Measurements from ENCODE around the gene IFRD2. TPM values are rescaled to one million over a fixed set of nuclear protein-coding genes. Genes with fewer than 3 reads are reported as not detected.

The IFRD2 gene
- total and polyA plus RNA-seq, 9 of the 15 experiments (the other 6 are each of a cell fraction or from before 2014, with no cell fraction given): 30.5 to 115 (median 52.8) TPM

- intact Hi-C loops (cut with micrococcal nuclease) (no loop called here), in situ Hi-C loops (cut with MboI) (no loop called here)
- peak overlapping the region in 1 of 2 experiments; percentile 98; a peak in 2 of 4 replicates for H3K9ac ChIP-seq (ENCODE audit: insufficient read depth in 1 of 2, low read depth in 2 of 2, low read length in 2 of 2)
- no peak overlapping the region for H3K4me3 ChIP-seq
- peaks cover 23% of the 10 kb centered on the region; the same call in 2 of the 3 replicates for H3K36me3 ChIP-seq (ENCODE audit: control insufficient read depth, insufficient read depth, low read length)
- TF ChIP-seq RBM25 (IDR thresholded peaks at IDR 0.05; ENCODE audit: low read depth, low read length, severe bottlenecking) (peak; percentile 87), HCFC1 (IDR thresholded peaks at IDR 0.05; ENCODE audit: low read depth, low read length) (no peak), BCOR (IDR thresholded peaks at IDR 0.05) (peak; percentile 84), RCOR1 (IDR thresholded peaks at IDR 0.05; ENCODE audit: borderline replicate concordance in 1 of 2, low read depth in 2 of 2, low read length in 2 of 2) (0 out of 4 replicates have a peak, but pooled peaks of 1 of the 2 experiments have one; percentile 35), KDM1A (IDR thresholded peaks at IDR 0.05) (peak; percentile 35 to 57; a peak in 2 of 4 replicates)
- no peaks in the 10 kb centered on the region for H4K20me1 ChIP-seq (replicated peaks; ENCODE audit: control insufficient read depth, insufficient read depth, low read length)
- no peak overlapping the region for H3K4me2 ChIP-seq (ENCODE audit: insufficient read depth, low read length)
- H3K27me3 ChIP-seq (ENCODE audit: control insufficient read depth in 2 of 2, insufficient read depth in 2 of 2, low read length in 2 of 2): no peaks in the 10 kb centered on the region
- BruUV-seq (replicated peaks): no TSS peak
- H3K27ac ChIP-seq (ENCODE audit: extremely low read depth, low read depth, low read length): no peak overlapping the region; the same call in 2 of the 3 replicates
- H3K4me1 ChIP-seq (replicated peaks in 1 of 2; ENCODE audit: control insufficient read depth in 2 of 2, insufficient read depth in 2 of 2, low read length in 2 of 2): peaks cover 33 to 77% of the 10 kb centered on the region in 2 experiments
- H3K79me2 ChIP-seq (ENCODE audit: control insufficient read depth, insufficient read depth, low read length): peaks cover 22% of the 10 kb centered on the region
- no peaks in the 10 kb centered on the region for H3K9me3 ChIP-seq (replicated peaks; ENCODE audit: control insufficient read depth, insufficient read depth, low read depth, low read length)
- H3K9me1 ChIP-seq (ENCODE audit: control insufficient read depth, insufficient read depth, low read length): no peaks in the 10 kb centered on the region
- WGBS (ENCODE audit: insufficient coverage, low coverage, missing lambda C conversion rate): 91% methylated on average over 15 of the region's 16 CpGs
- ATAC-seq (no peak), DNase-seq (ENCODE audit: extremely low read depth in 1 of 4, low spot score in 3 of 4) (no peak), FAIRE-seq (no peak)
- no peak overlapping the region for H2AFZ ChIP-seq (ENCODE audit: low read depth, low read length)
- POLR2A ChIA-PET: interaction anchor here (0.6 to 1.2 kb wide), 7 partner anchors 9 to 474 kb away, joined by 3 to 5 read pairs (median 3); partner anchors contain the start of genes HYAL1, IFRD2 and TUSC2
- CTCF ChIA-PET (ENCODE audit: low intra/inter-chr PET ratio): no interaction called here
These were observed 27.1 kb upstream of the IFRD2 start for GRCh38 chr3:50319181-50319893.
